ENCODE measurements around the gene STON2. TPM values are rescaled to one million over a fixed set of nuclear protein-coding genes. Genes with fewer than 3 reads are reported as not detected.
"Not testable (repeated sequence)": the region's sequence is repeated elsewhere in the genome, so short reads cannot be mapped to it uniquely, and the experiment has no call there.

The STON2 gene
- total RNA-seq, 1 experiment from 2014 or later, result 12.3 TPM

DNA sequence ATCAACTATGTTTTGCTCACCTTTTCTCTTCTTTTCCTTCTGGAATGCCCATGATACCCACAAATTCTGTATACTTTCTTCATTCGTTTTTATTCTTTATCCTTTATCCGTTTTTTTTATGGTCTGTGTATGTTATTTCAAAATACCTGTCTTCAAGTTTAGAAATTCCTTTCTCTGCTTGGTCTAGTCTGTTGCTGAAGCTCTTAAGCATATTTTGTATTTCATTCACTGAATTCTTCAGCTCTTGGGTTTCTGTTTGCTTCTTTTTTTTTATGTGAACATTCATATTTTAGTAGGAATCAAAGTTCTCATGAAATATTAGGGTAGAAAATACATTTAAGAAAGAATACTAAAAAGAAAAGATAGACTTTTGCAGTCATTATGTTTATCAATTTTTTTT, 156.6 kb downstream of the STON2 start:
- H3F3A ChIP-seq (ENCODE audit: low read length, unreplicated experiment), result no peaks in the 10 kb centered on the region
- no peak overlapping the region for H3K4me3 ChIP-seq (ENCODE audit: low read length)
- no peaks in the 10 kb centered on the region; the same call in 1 of the 2 replicates for H3K27me3 ChIP-seq (ENCODE audit: low read length)
- H3K9me2 ChIP-seq (replicated peaks; ENCODE audit: low read length), result no peaks in the 10 kb centered on the region
- CTCF ChIA-PET, result no interaction called here
- TF ChIP-seq EZH2 (IDR thresholded peaks at IDR 0.05; ENCODE audit: low read length, unreplicated experiment) (no peak), EZH2phosphoT487 (IDR thresholded peaks at IDR 0.05; ENCODE audit: borderline replicate concordance, low read length) (no peak)
- TF ChIP-seq, protein P1, sequence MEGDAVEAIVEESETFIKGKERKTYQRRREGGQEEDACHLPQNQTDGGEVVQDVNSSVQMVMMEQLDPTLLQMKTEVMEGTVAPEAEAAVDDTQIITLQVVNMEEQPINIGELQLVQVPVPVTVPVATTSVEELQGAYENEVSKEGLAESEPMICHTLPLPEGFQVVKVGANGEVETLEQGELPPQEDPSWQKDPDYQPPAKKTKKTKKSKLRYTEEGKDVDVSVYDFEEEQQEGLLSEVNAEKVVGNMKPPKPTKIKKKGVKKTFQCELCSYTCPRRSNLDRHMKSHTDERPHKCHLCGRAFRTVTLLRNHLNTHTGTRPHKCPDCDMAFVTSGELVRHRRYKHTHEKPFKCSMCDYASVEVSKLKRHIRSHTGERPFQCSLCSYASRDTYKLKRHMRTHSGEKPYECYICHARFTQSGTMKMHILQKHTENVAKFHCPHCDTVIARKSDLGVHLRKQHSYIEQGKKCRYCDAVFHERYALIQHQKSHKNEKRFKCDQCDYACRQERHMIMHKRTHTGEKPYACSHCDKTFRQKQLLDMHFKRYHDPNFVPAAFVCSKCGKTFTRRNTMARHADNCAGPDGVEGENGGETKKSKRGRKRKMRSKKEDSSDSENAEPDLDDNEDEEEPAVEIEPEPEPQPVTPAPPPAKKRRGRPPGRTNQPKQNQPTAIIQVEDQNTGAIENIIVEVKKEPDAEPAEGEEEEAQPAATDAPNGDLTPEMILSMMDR (conservative IDR thresholded peaks at IDR 0.05; ENCODE audit: low read depth, low read length), result no peak
- no peak overlapping the region for H2AFZ ChIP-seq (ENCODE audit: low read length)
- POLR2A ChIA-PET (ENCODE audit: unreplicated experiment), result no interaction called here
- H3K4me2 ChIP-seq (ENCODE audit: low read length), result no peak overlapping the region
- BruUV-seq (replicated peaks), result no TSS peak
- no peaks in the 10 kb centered on the region for H3K36me3 ChIP-seq (ENCODE audit: low read depth, low read length)
- no peaks in the 10 kb centered on the region for H3K79me2 ChIP-seq (ENCODE audit: low read length)
- H3K9me3 ChIP-seq (ENCODE audit: low read length), result 0 out of 2 replicates have a peak, but pooled peaks cover 5% of the 10 kb centered on the region
- intact Hi-C loops (cut with micrococcal nuclease), result no loop called here
- no peaks in the 10 kb centered on the region for H4K20me1 ChIP-seq (ENCODE audit: low read length)
- H3K4me1 ChIP-seq (ENCODE audit: insufficient read depth, low read length), result peaks cover 11% of the 10 kb centered on the region
- H3K27ac ChIP-seq (ENCODE audit: low read length), result no peak overlapping the region
- DNase-seq (no peak), ATAC-seq (no peak)
- H3K9ac ChIP-seq (ENCODE audit: low read length), result no peak overlapping the region

DNA sequence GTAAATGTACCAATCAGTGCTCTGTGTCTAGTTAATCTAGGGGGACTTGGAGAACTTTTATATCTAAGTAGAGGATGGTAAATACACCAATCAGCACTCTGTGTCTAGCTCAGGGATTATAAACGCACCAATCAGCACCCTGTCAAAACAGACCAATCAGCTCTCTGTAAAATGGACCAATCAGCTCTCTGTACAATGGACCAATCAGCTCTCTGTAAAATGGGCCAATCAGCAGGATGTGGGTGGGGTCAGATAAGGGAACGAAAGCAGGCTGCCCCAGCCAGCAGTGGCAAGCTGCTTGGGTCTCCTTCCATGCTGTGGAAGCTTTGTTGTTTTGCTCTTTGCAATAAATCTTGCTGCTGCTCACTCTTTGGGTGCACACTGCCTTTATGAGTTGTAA, 163.3 kb downstream of the STON2 start:
- H3K9me3 ChIP-seq (ENCODE audit: low read length); H3K27ac ChIP-seq (ENCODE audit: low read length); H3K4me1 ChIP-seq (ENCODE audit: insufficient read depth, low read length); CTCF ChIA-PET; ATAC-seq; DNase-seq; H4K20me1 ChIP-seq (ENCODE audit: low read length); H3K9ac ChIP-seq (ENCODE audit: low read length); POLR2A ChIA-PET (ENCODE audit: unreplicated experiment); H3K4me2 ChIP-seq (ENCODE audit: low read length); H3K4me3 ChIP-seq (ENCODE audit: low read length); H3K27me3 ChIP-seq (ENCODE audit: low read length); intact Hi-C loops (cut with micrococcal nuclease); H3F3A ChIP-seq (ENCODE audit: low read length, unreplicated experiment); H3K79me2 ChIP-seq (ENCODE audit: low read length); H2AFZ ChIP-seq (ENCODE audit: low read length); BruUV-seq (replicated peaks); H3K36me3 ChIP-seq (ENCODE audit: low read depth, low read length); H3K9me2 ChIP-seq (replicated peaks; ENCODE audit: low read length): not testable (repeated sequence)

DNA sequence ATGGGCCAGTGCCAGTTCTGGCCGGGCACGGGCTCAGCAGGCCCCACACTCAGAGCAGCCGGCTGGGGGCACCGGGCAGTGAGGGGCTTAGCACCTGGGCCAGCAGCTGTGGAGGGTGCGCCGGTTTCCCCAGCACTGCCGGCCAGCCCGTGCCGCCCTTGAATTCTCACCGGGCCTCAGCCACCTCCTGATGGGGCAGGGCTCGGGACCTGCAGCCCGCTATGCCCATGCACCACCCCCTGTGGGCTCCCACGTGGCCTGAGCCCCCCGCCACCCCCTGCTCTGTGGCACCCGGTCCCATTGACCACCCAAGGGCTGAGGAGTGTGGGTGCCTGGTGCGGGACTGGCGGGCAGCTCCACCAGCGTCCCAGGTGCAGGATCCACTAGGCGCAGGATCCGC, 164.0 kb downstream of the STON2 start:
- TF ChIP-seq, protein P1 (conservative IDR thresholded peaks at IDR 0.05; ENCODE audit: low read depth, low read length), result no peak
- TF ChIP-seq EZH2phosphoT487 (IDR thresholded peaks at IDR 0.05; ENCODE audit: borderline replicate concordance, low read length), result no peak
- TF ChIP-seq EZH2 (IDR thresholded peaks at IDR 0.05; ENCODE audit: low read length, unreplicated experiment), result no peak
- Histone ChIP-seq H3F3A (ENCODE audit: low read length, unreplicated experiment) (no peaks in the 10 kb centered on the region), H3K4me1 (ENCODE audit: insufficient read depth, low read length) (peaks cover 7% of the 10 kb centered on the region), H3K36me3 (ENCODE audit: low read depth, low read length) (no peaks in the 10 kb centered on the region), H4K20me1 (ENCODE audit: low read length) (no peaks in the 10 kb centered on the region), H3K9ac (ENCODE audit: low read length) (no peak overlapping the region), H2AFZ (ENCODE audit: low read length) (no peak overlapping the region), H3K79me2 (ENCODE audit: low read length) (no peaks in the 10 kb centered on the region), H3K9me2 (replicated peaks; ENCODE audit: low read length) (no peaks in the 10 kb centered on the region), H3K4me2 (ENCODE audit: low read length) (no peak overlapping the region), H3K4me3 (ENCODE audit: low read length) (no peak overlapping the region), H3K9me3 (ENCODE audit: low read length) (no peaks in the 10 kb centered on the region), H3K27me3 (ENCODE audit: low read length) (no peaks in the 10 kb centered on the region; the same call in 1 of the 2 replicates), H3K27ac (ENCODE audit: low read length) (no peak overlapping the region)
- ATAC-seq (no peak), DNase-seq (no peak)
- ChIA-PET POLR2A (ENCODE audit: unreplicated experiment) (no interaction called here), CTCF (no interaction called here)
- BruUV-seq (replicated peaks), result no TSS peak
- intact Hi-C loops (cut with micrococcal nuclease), result no loop called here
